ENCODE results near the gene SCNN1A.

The SCNN1A gene

DNA sequence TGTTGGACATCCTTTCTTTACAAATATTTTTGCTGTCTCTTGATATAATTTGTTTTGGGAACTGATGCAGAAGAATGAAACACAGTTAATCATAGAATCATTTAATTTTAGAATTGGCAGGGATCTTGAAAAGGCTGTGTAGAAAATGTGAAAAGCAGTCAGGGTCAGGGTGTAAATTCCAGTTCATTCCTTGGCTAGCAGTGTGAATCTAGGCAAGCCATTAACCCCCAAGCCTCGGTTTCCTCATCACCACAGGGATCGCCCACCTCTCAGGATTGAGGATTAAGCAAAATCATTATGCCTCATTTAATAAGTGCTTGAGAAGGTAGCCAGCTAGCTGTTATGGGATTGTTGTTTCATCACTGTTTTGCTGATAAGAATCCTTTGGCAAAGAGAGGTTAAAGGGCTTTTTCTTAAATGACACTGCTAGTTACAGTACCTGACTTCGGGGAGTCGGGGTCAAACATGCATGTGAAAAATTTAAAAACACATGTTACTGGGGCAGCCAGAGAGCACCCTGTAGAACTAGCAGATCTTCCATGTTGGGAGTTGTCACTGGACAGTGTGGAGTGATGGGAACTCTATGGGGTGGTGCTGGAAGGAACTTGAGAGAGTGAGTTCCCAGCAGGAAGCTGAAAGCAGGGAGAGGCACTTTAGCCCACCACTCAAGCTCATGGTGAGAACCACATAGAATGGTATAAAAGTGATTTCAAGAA lies 44.2 kb downstream of the SCNN1A start:
- DNase-seq, result no peak

DNA sequence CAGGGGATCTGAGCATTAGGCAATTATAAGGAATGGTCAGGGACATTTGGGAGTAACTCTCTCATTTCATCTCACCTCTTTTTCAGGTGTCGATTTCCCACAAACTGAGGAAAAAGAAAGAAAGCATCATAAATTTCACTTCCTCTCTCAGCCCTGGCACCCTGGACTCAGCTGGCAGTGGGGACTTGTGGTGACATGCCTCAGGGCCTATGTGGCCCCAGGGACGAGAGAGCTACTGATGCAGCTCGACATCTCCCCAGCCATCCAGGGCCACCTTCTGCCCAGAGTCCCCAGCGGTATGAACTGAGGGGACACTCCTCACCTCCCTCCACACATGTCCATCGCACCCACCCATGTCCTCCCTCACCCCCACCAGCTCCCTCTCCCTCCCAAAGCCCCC lies 45.2 kb downstream of the SCNN1A start:
- no peak for DNase-seq

DNA sequence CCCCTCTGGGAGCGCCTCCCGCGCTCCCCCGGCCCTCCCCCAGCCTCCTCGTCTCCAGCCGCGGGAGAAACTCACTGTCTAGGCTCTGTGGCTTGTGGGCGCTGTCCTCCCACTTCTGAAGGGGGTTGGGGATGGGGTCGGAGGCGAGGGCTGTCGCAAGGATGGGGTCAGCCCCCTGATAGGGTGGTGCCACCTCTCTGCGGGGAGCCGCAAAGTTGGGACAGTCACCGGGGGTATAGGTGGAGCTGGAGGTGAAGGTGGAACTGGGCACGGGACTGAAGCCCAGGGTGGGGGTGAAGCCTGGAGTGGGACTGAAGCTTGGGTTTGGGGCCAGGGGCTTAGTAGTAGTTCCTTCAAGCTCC lies 45.7 kb downstream of the SCNN1A start:
- DNase-seq, result no peak

DNA sequence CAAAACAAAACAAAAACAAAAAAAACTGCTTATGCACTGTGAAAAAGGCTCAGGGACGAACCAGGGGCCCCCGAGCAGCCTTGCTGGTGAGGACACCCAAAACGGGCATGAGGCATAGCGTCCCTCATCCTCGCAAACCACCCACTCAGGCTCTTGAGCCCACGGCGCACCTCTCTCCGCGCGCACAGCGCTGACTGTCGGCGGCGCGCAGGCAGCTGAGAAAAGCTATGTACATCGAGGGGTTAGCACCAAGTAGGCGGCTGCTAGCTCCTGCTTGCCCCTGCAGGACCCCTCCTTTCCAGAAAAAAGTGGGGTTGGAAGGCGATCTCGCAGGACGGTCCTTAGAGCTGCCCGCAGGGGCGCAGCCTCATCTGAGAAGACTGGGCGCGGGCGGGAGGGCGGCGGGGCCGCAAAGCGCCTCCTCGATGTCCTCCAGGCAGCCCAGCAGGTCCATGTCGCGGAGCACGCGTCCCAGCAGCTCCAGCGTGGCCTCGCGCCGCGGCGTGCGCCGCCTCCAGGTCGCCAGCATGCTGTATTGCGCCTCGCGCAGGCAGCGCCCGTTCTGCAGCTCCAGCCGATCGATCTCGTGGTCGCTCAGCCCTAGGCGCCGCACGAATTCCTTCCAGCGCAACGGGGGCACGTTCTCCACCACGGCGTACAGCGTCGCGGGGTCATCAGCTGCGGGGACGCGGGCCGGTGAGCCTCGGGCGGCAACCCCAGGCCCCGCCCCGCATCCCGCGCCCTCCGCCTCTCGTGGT lies 46.2 kb downstream of the SCNN1A start:
- no peak for DNase-seq

DNA sequence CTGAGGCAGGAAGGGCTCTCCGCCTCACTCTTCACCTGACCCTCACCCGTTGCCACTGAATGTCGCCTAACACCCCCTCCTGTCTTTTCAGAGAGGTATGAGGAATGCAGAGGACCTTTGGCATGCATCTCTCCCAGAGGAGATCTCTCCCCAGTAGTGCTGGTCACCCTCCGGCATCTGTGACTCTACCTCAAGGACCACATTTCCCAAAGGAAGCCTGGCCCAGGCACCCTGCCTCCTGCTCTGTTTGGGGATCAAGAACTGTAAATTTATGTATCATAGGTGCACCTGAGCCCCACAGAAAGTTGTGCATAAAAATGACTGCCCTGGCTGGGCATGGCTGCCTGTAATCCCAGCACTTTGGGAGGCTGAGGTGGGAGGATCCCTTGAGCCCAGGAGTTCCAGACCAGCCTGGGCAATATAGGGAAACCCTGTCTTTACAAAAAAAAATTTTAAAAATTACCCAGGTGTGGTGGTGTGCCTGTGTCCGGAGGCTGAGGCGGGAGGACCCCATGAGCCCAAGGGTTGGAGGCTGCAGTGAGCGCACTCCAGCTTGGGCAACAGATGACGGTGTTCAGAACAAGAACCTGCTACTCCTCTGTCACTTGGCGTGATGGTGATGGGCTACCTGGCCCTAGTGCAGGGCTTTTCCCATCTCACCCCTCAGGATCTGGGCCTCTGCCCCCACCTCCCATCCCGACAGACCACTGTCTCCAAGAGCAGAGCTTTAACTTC lies 47.2 kb downstream of the SCNN1A start:
- no peak for DNase-seq

DNA sequence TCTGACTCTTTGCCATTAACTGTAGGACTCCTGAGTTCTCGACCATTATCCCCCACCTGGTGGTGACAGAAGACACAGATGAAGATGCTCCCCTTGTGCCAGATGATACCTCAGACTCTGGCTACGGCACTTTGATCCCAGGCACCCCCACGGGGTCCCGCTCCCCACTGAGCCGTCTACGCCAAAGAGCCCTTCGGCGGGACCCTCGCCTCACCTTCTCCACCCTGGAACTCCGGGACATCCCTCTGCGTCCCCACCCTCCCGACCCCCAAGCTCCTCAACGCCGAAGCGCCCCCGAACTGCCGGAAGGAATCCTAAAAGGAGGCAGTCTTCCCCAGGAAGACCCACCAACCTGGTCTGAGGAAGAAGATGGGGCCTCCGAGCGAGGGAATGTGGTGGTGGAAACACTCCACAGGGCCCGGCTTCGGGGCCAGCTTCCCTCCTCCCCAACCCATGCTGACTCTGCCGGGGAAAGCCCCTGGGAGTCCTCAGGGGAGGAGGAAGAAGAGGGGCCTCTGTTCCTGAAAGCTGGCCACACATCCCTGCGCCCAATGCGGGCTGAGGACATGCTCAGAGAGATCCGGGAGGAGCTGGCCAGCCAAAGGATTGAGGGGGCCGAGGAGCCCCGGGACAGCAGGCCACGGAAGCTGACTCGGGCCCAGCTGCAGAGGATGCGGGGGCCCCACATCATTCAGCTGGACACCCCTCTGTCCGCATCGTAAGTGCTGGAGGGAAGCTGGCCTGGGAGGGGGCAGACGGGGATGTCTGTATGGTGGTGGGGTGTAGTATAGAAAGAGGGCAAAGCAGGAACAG lies 47.9 kb downstream of the SCNN1A start:
- no peak for DNase-seq

DNA sequence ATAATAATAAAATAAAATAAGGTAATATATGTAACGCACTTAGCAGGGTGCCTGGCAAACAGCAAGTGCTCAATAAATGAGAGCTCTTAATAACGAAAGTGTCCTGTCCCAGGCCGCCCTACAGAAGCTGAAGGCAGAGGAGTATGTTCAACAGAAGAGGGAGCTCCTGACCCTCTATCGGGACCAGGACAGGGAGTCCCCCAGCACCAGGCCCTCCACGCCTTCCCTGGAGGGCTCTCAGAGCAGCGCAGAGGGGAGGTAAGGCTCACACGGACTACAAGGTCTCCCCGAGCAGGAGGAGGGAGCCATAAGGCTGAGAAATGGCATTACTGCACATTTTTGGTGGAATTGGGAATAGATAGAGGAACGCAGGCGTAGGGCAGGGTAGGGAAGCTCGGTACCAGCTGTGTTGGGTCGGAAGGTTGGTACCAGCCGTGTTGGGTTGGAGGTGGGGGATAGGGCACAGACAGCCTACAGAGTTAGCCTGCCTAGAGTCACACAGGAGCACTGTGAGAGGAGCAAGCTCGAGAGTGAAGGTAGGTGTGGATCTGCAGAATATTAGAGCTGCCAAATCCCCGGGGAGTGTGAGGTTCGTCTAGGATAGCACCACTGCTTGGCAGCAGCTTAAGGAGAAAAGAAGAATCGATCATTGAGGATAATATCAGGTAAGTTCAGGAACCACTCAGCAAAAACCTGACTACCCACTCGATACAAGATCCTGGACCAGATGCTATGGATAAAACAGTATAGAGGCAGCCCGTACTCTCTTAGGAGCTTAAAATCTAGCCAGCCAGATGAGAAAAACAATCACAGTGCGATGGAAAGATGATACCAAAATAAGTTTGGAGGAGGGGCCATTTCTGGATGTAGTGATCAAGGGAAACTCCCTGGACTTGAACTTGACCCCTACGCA lies 48.8 kb downstream of the SCNN1A start:
- no peak for DNase-seq

DNA sequence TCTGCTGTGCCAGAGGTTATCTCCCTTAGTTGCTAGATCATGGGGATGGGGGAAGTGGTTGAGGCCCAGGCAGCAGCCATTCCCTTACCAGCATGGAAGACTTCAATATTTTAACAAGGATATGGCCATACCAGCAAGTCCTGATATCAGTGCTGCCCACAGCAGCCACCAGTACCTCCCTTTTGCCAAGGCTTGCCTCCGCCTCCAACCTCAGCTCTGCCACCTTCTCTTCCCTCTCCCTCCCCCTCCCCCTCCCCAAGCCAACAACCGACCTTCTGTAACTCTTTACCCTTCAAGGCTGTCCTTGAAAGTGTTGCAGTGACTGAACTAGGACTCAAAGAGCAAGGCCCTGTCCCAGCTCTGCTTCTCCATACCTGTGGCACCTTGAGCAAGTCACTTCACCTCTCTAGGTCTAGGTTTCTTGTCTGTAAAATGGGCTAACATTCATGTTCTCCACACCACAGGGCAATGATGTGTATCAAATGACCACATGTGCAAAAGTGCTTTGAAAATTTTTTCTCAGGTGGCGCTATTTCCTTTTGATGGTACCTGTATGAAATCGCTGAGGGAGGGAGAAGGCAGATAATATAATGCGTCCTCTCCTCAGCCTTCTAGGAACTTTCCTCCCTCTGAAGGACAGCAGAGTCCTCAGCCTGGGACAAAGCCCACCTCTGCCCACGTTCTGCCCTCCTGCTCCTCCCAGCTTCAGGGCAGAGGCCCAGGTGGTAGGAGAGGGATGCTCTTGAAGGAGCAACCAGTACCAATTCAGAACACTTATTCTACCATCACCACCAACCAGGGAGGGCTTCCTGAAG lies 50.2 kb downstream of the SCNN1A start:
- no peak for DNase-seq

DNA sequence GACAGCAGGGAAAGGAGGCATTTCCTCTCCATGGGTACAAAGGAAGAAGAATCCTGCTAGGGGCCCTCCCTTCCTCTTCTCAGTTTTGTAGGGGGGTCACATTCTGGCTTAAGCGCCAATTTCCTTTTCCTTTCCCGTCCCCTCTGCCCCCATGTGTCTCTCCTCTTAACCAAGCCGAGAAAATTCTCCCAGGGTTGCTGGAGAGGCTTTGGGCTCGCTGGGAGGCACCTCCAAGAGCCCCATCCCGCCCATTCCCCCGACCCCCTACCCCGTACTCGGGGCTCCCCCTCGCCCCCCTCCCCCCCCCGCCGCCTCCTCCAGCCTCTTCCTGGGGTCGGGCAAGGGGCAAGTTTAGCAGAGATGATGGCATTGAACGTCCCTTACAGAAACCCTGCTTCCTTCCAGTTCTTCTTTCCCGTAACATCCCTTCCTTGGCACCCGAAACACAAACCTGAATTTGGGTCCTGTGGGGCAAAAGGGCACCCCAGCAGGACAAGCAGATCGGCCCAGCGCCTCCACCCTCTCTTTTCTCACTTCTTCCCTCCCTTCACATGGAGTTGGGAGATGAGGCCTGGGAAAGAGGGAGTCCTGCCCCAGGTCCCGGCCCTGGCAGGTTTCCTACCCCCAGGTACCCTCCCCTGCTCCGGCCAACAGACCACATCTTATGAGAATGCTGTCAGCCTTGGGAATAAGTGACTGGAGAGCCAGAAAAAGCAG lies 51.2 kb downstream of the SCNN1A start:
- no peak for DNase-seq

DNA sequence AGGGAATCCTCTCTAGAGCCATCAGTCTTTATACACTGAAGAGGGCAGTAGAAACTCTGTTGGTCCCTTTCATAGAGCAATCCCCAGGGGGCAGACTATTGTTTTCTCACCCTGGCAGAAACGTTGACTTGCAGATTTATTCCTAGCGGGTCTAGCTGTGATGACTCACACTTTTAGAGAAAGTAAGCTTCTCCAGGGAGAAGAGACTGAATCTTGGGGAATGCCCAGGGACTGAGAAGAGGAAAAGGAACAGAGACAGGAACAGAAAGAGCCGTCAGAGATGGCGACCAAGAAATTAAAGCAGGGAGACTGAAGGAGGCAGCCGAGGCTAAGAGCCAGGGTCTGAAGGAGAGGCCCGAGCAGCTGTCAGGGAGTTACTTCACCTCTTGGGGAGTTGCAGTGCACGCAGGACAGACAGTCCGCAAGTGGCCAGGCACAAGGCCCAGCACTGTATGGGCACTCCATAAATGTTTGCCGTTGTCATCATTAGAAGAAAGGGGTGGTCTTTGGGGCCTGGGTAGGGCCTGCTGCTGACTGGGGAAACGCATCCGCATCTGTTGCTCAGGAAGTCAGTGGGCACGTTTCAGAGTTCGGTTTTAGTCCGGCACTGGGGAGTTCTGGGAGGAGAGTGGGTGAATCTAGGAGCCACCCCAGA lies 51.9 kb downstream of the SCNN1A start:
- DNase-seq, result peak; percentile 38

DNA sequence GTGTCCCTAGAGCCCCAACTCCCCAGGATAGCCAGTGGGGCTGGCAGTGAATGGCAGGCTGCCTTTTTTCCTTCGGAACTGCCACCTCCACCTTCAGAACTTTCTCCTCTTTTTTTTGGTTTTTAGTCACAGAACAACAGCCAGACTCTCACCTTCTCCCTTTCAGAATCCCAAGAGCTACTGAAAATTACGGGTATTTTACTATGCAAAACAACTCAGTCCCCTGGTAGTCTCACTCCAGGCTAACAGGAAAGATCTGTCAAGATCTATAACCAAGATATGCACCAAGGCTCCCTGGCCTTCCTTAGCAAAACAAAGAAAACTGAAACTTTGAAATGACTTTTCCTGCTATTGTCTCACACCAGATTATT lies 52.4 kb downstream of the SCNN1A start:
- no peak for DNase-seq

DNA sequence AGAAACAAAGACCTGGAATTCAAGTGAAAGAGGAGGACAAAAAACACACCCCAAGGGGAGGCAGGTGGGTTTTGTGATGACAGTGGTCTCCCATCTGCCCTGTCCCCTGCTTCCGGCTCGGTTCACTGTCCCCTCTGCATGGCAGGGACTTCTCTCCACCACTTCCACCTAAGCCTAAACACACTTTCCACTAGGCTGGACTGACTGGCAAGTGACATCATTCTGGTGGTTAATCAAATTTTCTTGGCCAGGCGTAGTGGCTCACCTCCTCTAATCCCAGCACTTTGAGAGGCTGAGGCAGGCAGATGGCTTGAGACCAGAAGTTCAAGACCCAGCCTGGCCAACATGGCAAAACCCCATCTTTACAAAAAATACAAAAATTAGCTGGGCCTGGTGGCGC lies 53.0 kb downstream of the SCNN1A start:
- DNase-seq, result no peak

DNA sequence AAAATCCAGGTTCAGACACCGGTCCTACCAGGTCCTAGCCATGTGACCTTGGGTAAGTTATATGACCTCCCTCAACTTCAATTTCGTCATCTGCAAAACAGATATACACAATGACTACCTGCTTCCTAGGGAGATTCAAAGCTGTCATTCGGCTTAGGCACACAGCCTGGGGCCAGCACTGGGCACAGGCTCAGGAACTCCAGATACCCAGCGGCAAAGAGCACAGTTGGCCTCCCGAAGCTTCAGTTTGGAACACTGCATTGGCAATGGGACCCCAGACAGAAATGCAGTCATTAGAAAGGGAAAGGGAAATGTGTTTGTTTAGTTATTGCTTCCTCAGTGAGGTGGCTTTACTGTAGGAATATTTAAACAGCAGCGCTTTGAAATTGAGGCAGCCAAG lies 53.5 kb downstream of the SCNN1A start:
- no peak for DNase-seq

DNA sequence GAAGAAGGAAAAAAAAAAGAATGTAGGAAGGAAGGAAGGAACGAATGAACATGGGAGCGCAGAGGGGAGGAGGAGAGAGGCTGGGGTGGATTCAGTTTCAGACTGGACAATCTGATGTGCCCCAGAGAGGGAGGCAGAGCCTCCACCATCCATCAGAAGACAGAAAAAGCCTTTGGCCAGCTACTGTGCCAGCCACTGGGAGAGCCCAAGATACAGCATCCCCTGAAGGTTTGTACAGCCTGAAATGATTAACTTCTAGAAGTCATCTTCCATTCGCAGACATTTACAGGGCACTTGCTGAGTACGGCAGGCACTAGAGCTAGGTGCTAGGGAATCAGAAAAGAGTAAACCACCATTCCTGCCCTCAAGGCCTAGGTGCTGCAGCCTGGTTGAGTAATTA lies 55.9 kb downstream of the SCNN1A start:
- DNase-seq, result no peak

DNA sequence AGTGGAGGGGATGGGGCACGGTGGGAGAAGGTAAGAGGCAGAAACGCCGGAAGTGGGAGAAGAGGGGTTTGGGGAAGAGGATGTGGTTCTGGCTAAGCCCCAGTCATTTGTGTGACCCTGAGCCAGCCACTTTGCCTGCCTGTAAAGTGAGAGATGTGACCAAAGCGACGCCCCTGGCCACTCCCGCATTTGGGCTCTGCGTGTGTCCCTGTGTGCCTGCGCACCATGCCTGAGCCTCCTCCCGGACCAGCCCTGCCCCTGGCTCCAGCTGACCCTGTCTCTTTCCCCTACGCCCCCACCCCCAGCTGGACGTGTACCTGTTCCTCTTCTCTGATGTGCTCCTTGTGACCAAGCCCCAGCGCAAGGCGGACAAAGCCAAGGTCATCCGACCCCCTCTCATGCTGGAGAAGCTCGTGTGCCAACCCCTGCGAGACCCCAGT lies 56.9 kb downstream of the SCNN1A start:
- DNase-seq, result no peak

DNA sequence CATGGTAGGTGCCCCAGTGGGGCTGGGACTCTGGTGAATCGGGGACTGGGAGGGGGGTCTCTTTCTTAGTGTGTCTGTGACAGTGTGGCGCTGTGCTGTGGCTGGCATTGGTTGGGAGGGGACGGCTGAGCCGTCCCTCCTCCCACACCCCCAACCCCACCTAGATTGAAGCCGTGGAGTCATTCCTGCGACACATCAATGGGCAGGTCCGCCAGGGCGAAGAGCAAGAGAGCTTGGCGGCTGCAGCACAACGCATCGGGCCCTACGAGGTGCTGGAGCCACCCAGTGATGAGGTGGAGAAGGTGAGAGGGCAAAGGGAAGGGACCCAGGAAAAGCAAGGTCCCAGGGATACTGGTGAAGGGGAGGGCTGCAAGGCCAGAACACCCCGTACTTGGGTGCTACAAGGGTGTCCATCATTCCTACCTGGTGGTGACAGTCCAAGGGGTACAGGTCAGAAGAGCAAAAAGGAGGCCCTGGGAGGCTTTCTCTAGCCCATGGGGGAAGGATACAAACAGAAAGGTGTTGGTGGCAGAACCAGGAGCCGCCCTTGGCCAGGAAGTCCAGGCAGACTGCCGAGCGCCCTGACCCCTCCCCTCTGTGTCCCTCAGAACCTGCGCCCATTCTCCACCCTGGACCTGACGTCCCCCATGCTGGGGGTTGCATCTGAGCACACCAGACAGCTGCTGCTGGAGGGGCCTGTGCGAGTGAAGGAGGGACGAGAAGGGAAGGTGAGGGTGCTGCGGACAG lies 57.5 kb downstream of the SCNN1A start:
- DNase-seq, result no peak

DNA sequence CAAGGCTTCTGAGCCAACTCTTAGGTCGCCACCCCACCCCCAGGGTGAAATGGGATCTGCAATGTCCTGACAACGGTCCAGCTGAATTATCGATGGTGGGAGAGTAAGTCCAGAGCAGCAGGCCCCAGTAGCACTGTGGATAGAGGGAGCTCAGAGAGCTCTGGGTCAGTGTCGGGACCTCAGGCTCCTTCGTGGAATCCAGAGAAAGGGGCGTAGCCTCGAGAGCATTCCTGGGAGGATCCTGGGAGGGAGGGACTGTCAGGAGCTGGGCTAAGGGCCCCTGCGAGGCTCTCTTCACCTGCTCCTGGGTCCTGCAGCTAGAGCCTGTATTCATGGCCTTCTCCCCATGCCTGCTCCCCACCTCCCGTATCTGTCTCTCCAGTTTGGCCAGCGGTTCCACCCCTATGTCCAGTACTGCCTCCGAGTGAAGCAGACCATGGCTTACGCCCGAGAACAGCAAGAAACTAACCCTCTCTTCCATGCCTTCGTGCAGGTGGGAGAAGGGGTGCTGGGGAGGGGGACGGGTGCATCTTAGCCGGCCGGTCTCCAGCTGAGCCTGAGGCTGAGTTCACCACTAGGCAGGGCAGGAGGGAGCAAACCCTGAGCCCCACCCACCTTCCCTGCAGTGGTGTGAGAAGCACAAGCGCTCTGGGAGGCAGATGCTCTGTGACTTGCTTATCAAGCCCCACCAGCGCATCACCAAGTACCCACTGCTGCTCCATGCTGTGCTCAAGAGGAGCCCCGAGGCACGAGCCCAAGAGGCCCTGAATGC lies 58.3 kb downstream of the SCNN1A start:
- no peak for DNase-seq

Data from activated naive CD4-positive, alpha-beta T cell treated with Interleukin-2 at 50 U/mL for 16 hours (primary cell).